Activated gamma-delta T cell treated with anti-CD3 and anti-CD28 coated beads, Interleukin-2, amount 50 U/mL, for 16 hours (primary cell): ENCODE measurements around the gene DCHS2.

Source experiments
- DNase-seq: peaks from one replicate; pipeline ENCODE4 v3.0.0-alpha.2; 2020; ENCODE audit warnings: low read depth

DCHS2 gene

GRCh38 chr4:154444958-154445357, 46.6 kb downstream of the DCHS2 start:
- DNase-seq, result no peak

GRCh38 chr4:154441982-154442381, 49.6 kb downstream of the DCHS2 start:
- DNase-seq, result no peak

GRCh38 chr4:154441124-154441523, 50.5 kb downstream of the DCHS2 start:
- no peak for DNase-seq

GRCh38 chr4:154439224-154439623, 52.4 kb downstream of the DCHS2 start:
- no peak for DNase-seq

- DNase-seq, result no peak
These were observed 55.7 kb downstream of the DCHS2 start for GRCh38 chr4:154435895-154436294.

- DNase-seq, result no peak
These were observed 58.1 kb downstream of the DCHS2 start for GRCh38 chr4:154433543-154433942.

- DNase-seq, result no peak
These were observed 62.4 kb downstream of the DCHS2 start for GRCh38 chr4:154429176-154429575.

- no peak for DNase-seq
These were observed 64.5 kb downstream of the DCHS2 start for GRCh38 chr4:154427149-154427548.

GRCh38 chr4:154425514-154425913, 66.1 kb downstream of the DCHS2 start:
- DNase-seq, result no peak

GRCh38 chr4:154424810-154425484, 66.7 kb downstream of the DCHS2 start:
- DNase-seq, result no peak

- DNase-seq, result no peak
These were observed 69.4 kb downstream of the DCHS2 start for GRCh38 chr4:154422152-154422551.

- DNase-seq, result no peak
These were observed 70.0 kb downstream of the DCHS2 start for GRCh38 chr4:154421618-154422017.

- no peak for DNase-seq
These were observed 74.3 kb downstream of the DCHS2 start for GRCh38 chr4:154417373-154417673.

- no peak for DNase-seq
These were observed 75.4 kb downstream of the DCHS2 start for GRCh38 chr4:154416190-154416547.

- DNase-seq, result no peak
These were observed 76.3 kb downstream of the DCHS2 start for GRCh38 chr4:154415313-154415712.

- DNase-seq, result no peak
These were observed 76.8 kb downstream of the DCHS2 start for GRCh38 chr4:154414796-154415195.

GRCh38 chr4:154414371-154414770, 77.2 kb downstream of the DCHS2 start:
- DNase-seq, result no peak

- DNase-seq, result no peak
These were observed 84.2 kb downstream of the DCHS2 start for GRCh38 chr4:154407443-154407842.

- no peak for DNase-seq
These were observed 85.4 kb downstream of the DCHS2 start for GRCh38 chr4:154406018-154406795.

GRCh38 chr4:154399259-154399974, 92.2 kb downstream of the DCHS2 start:
- no peak for DNase-seq

- no peak for DNase-seq
These were observed 101.3 kb downstream of the DCHS2 start for GRCh38 chr4:154390324-154390723.

- no peak for DNase-seq
These were observed 102.5 kb downstream of the DCHS2 start for GRCh38 chr4:154389148-154389547.

GRCh38 chr4:154384012-154384411, 107.6 kb downstream of the DCHS2 start:
- no peak for DNase-seq
